Measurements from ENCODE around the gene ELK4.
A peak's percentile ranks its signal among the peaks of the same experiment; 100 is the strongest.

ELK4 gene

DNA sequence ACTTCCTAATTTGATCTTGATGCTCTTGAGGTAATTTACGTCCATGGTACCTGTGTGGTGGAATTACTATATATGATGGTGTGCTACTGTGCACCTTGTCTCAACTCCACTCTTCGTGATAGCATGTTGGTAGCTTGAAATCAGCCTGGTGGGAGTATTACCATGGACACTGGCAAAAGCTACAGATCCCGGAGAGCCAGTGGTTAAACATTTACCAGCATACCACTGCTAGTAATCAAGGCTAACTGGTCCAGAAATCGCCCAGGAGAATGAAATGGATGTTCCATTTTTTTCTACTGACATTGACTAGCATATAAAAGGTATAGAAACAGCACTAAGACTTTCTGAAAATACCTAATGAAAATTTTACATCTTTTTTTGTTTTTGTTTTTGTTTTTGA is 30.6 kb downstream of the ELK4 start:
- no peak for DNase-seq (ENCODE audit: low read depth)
- Histone ChIP-seq H3K9ac (ENCODE audit: low read length) (no peak overlapping the region), H3K9me3 (ENCODE audit: control insufficient read depth, low read length) (no peaks in the 10 kb centered on the region), H3K27me3 (replicated peaks; ENCODE audit: control insufficient read depth, insufficient read depth, low read length) (no peaks in the 10 kb centered on the region), H3K4me1 (ENCODE audit: control insufficient read depth, insufficient read depth, low read length) (peaks cover 16% of the 10 kb centered on the region), H3K36me3 (ENCODE audit: control insufficient read depth, insufficient read depth, low read length, severe bottlenecking) (no peaks in the 10 kb centered on the region), H3K4me3 (ENCODE audit: low read length) (no peak overlapping the region)

DNA sequence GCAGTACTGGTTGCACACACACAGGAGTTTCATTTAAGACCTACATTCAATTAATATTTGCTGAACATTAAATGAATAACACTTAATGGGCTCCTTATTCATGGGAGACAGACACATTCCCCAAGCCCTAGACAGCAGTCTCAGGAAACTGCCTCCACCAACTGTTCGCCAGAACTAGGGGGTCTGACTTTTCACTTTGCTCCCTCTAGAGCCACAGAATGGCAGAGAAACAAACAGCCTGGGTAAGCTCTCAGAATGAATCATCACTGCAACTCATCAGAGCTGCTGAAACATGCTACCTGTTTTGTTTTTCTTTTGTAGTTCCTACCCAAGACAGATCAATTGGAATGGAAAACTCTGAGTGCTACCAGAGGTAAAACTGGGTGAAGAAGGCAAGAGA is 31.7 kb downstream of the ELK4 start:
- peak; percentile 57 for DNase-seq (ENCODE audit: low read depth)
- H3K9me3 ChIP-seq (ENCODE audit: control insufficient read depth, low read length): no peaks in the 10 kb centered on the region

DNA sequence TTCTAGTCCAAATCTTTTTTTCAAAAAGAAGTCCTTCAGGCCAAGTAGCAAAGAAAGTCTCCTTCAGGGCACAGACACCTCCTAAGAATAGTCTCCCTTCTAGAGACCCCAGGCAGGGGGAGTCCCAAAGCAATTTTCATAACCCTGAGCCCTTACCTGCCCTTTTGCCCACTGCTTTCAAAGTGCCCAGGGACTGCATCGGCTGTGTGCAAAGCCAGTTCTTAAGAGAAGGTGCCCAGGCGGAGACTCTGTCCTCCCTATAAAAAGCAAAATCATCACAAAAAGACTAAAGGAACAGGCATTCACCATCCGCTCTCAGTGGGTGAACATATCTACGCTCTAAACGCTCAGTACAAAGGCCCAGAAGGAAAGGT is 32.2 kb downstream of the ELK4 start:
- Histone ChIP-seq H3K4me3 (ENCODE audit: low read length) (no peak overlapping the region), H3K9me3 (ENCODE audit: control insufficient read depth, low read length) (no peaks in the 10 kb centered on the region), H3K36me3 (ENCODE audit: control insufficient read depth, insufficient read depth, low read length, severe bottlenecking) (no peaks in the 10 kb centered on the region), H3K4me1 (ENCODE audit: control insufficient read depth, insufficient read depth, low read length) (peaks cover 16% of the 10 kb centered on the region), H3K27me3 (replicated peaks; ENCODE audit: control insufficient read depth, insufficient read depth, low read length) (no peaks in the 10 kb centered on the region), H3K9ac (ENCODE audit: low read length) (no peak overlapping the region)
- no peak for DNase-seq (ENCODE audit: low read depth)

More for the DNA sequence above, 31.7 kb downstream of the ELK4 start:
- peaks cover 16% of the 10 kb centered on the region for H3K4me1 ChIP-seq (ENCODE audit: control insufficient read depth, insufficient read depth, low read length)
- H3K9ac ChIP-seq (ENCODE audit: low read length): no peak overlapping the region
- H3K36me3 ChIP-seq (ENCODE audit: control insufficient read depth, insufficient read depth, low read length, severe bottlenecking): no peaks in the 10 kb centered on the region
- H3K4me3 ChIP-seq (ENCODE audit: low read length): no peak overlapping the region
- H3K27me3 ChIP-seq (replicated peaks; ENCODE audit: control insufficient read depth, insufficient read depth, low read length): no peaks in the 10 kb centered on the region

DNA sequence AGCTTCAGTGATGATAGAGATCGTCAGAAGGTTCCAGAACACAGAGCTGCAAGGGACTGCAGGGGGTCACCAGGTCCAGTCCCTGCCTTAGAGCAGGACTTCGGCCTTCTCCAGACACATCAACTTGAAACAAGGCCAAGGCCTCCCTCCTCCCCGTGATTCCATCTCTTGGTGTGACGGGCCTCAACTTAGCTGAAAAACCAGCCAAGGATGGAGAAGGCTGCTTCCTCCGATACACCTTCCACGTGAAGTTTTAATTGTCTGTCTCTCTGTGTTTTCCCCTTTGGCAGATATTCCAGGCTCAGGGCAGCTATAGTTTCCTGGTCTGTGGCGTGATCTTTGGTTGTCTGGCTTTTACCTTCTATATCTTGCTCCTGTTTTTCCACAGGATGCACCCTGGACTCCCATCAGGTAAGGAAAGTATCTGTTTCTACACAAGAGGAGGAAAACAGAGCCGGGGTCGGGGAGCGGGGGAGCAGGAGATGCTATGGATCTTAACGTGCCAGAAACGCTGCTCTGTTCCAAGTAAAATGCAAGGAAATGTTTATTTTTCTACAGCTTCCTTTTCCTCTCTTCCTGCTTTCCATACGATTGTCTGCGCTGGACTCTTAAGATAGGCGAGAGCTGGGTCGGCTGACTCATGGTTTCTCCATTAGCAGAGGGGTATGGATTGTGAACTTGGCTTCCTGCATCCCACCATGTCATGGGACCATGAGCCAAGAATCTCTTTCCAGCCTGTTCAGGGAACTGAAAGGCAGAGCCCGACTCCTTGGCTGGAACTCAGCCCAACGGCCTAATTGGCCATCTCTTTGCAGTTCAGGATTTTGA is 32.8 kb downstream of the ELK4 start:
- Histone ChIP-seq H3K4me3 (ENCODE audit: low read length) (peak overlapping the region; percentile 36), H3K27me3 (replicated peaks; ENCODE audit: control insufficient read depth, insufficient read depth, low read length) (no peaks in the 10 kb centered on the region), H3K9me3 (ENCODE audit: control insufficient read depth, low read length) (no peaks in the 10 kb centered on the region), H3K36me3 (ENCODE audit: control insufficient read depth, insufficient read depth, low read length, severe bottlenecking) (no peaks in the 10 kb centered on the region), H3K9ac (ENCODE audit: low read length) (no peak overlapping the region), H3K4me1 (ENCODE audit: control insufficient read depth, insufficient read depth, low read length) (peaks cover 16% of the 10 kb centered on the region)
- DNase-seq (ENCODE audit: low read depth): peak; percentile 87

DNA sequence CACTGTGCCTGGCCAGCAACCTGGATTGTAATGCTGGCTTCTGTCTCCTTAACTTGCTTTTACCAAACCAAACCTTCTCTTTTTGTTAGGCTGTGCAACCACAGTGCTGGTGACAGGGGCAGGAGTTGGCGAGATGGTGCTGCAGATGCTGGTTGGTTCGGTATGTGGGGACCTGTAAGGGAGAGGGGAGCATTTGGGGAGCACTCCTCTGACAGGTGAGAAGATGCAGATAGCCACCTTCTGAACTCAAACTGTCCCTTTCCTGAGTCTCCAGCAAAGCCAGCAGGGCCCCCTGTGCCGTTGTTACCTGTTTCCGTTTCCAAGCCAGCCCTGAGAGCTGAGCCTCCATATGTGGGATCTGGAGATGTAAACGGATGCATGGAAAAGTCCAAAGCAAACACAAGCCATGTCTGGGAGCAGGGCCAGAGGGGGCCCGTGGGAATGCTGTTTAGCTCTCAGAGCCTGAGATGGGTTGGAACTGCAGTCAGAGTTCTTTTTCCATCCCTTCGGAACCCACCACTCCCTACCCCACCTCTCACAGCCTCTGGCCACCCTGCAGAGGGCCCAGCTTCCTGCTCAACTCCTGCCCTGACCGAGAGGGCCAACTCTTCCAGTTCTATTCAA is 34.0 kb downstream of the ELK4 start:
- Histone ChIP-seq H3K4me3 (ENCODE audit: low read length) (no peak overlapping the region), H3K36me3 (ENCODE audit: control insufficient read depth, insufficient read depth, low read length, severe bottlenecking) (no peaks in the 10 kb centered on the region), H3K9me3 (ENCODE audit: control insufficient read depth, low read length) (no peaks in the 10 kb centered on the region), H3K4me1 (ENCODE audit: control insufficient read depth, insufficient read depth, low read length) (peaks cover 16% of the 10 kb centered on the region), H3K27me3 (replicated peaks; ENCODE audit: control insufficient read depth, insufficient read depth, low read length) (no peaks in the 10 kb centered on the region), H3K9ac (ENCODE audit: low read length) (no peak overlapping the region)
- peak; percentile 23 for DNase-seq (ENCODE audit: low read depth)

DNA sequence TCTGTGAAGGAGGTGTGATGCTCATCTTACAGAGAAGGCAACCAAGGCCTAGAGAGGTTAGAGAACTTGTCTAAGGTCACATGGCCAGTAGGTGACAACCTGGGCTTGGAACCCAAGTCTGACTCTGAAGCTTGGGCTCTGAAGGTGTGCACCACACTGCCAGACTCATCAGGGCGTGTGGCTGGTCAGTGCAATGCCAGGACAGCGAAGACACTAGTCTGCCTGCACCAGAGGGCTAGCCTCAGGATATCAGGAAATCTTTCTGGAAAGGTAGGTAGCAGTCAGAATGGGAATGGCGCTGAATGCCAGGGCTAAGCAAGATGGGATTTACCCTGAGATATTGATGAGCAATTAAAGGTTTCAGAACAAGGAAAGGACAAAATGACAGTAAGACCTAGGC is 34.9 kb downstream of the ELK4 start:
- no peak overlapping the region for H3K4me3 ChIP-seq (ENCODE audit: low read length)
- no peaks in the 10 kb centered on the region for H3K36me3 ChIP-seq (ENCODE audit: control insufficient read depth, insufficient read depth, low read length, severe bottlenecking)
- H3K9ac ChIP-seq (ENCODE audit: low read length): no peak overlapping the region
- peaks cover 16% of the 10 kb centered on the region for H3K4me1 ChIP-seq (ENCODE audit: control insufficient read depth, insufficient read depth, low read length)
- H3K9me3 ChIP-seq (ENCODE audit: control insufficient read depth, low read length): no peaks in the 10 kb centered on the region
- no peaks in the 10 kb centered on the region for H3K27me3 ChIP-seq (replicated peaks; ENCODE audit: control insufficient read depth, insufficient read depth, low read length)
- no peak for DNase-seq (ENCODE audit: low read depth)

DNA sequence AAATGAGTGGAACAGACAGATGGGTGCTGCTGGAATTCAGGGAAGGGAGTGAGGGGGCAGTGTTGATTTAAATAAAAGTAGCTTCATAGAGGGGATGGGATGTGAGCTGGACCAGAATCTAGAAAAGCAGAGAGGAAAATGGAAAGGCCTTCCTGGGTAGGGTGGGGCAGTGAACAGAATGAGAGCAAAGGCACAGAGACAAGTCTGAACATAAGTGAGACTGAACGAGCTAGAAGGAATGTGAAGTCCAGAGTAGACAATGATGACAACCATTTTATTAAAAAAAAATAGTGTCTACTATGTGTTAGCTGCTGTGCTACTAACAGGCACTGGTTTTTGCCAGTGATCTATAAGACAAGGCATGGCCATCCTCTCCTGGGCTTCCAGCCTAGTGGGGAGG is 36.0 kb downstream of the ELK4 start:
- DNase-seq (ENCODE audit: low read depth): no peak
- Histone ChIP-seq H3K36me3 (ENCODE audit: control insufficient read depth, insufficient read depth, low read length, severe bottlenecking) (no peaks in the 10 kb centered on the region), H3K4me3 (ENCODE audit: low read length) (no peak overlapping the region), H3K27me3 (replicated peaks; ENCODE audit: control insufficient read depth, insufficient read depth, low read length) (no peaks in the 10 kb centered on the region), H3K4me1 (ENCODE audit: control insufficient read depth, insufficient read depth, low read length) (peaks cover 16% of the 10 kb centered on the region), H3K9ac (ENCODE audit: low read length) (no peak overlapping the region), H3K9me3 (ENCODE audit: control insufficient read depth, low read length) (no peaks in the 10 kb centered on the region)

DNA sequence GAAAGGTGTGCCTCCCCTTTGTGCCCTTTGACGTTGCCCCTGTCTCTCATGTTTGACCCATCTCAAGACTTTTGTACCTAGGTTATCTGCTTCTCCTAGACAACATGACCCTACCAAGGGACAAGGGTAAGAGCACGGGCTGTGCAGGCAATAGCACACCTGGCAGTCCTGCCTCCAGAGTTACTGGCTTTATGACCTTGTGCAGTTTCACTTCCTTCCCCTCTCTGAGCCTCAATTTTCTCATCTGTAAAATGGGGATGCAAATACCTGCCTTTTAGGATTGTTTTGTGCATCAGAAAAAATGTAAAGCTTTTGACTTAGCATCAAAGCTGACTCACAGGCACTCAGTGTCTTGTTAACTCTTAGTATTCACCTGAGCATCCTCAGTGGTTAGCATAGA is 36.4 kb downstream of the ELK4 start:
- H3K4me3 ChIP-seq (ENCODE audit: low read length): no peak overlapping the region
- H3K36me3 ChIP-seq (ENCODE audit: control insufficient read depth, insufficient read depth, low read length, severe bottlenecking): no peaks in the 10 kb centered on the region
- DNase-seq (ENCODE audit: low read depth): no peak
- H3K4me1 ChIP-seq (ENCODE audit: control insufficient read depth, insufficient read depth, low read length): peaks cover 16% of the 10 kb centered on the region
- H3K9me3 ChIP-seq (ENCODE audit: control insufficient read depth, low read length): no peaks in the 10 kb centered on the region
- H3K27me3 ChIP-seq (replicated peaks; ENCODE audit: control insufficient read depth, insufficient read depth, low read length): no peaks in the 10 kb centered on the region
- H3K9ac ChIP-seq (ENCODE audit: low read length): no peak overlapping the region

DNA sequence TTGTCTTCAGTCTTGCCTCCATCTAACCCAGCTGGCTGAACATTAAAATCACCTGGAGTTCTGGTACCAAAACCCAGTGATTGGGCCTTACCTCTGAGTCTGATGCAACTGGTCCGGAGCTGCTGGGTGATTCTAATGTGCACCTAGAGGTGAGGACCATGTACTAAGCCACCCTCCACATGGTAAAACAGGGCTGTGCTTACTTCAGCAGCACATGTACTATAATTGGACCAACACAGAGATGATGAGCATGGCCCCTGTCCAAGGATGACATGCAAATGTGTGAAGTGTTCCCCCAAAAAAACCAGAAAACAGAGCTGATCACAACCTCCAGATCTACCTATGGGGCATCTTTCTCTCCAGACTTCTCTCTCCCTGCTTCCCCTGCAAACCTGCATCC is 37.0 kb downstream of the ELK4 start:
- Histone ChIP-seq H3K9me3 (ENCODE audit: control insufficient read depth, low read length) (no peaks in the 10 kb centered on the region), H3K4me3 (ENCODE audit: low read length) (no peak overlapping the region), H3K4me1 (ENCODE audit: control insufficient read depth, insufficient read depth, low read length) (peaks cover 11% of the 10 kb centered on the region), H3K27me3 (replicated peaks; ENCODE audit: control insufficient read depth, insufficient read depth, low read length) (no peaks in the 10 kb centered on the region), H3K9ac (ENCODE audit: low read length) (no peak overlapping the region), H3K36me3 (ENCODE audit: control insufficient read depth, insufficient read depth, low read length, severe bottlenecking) (no peaks in the 10 kb centered on the region)
- no peak for DNase-seq (ENCODE audit: low read depth)

DNA sequence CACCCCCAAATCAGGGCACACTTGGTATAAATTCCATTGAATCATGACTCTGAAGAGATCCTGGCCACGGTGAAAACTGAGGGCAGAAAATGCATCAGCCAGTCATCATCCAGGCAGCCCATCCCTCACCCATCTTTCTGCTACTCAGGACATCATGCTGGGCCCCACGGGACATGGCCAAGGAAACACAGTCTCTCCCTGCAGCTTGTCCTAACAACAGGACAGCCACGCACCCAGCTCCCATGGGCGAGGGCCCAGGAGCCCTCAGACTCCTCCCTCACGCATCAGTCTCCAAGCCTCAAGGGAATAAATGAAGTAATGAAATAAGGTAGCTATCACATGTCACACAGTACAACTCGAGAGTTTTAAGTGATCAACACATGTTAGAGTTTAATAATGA is 37.8 kb downstream of the ELK4 start:
- Histone ChIP-seq H3K4me3 (ENCODE audit: low read length) (no peak overlapping the region), H3K9me3 (ENCODE audit: control insufficient read depth, low read length) (no peaks in the 10 kb centered on the region), H3K36me3 (ENCODE audit: control insufficient read depth, insufficient read depth, low read length, severe bottlenecking) (no peaks in the 10 kb centered on the region), H3K4me1 (ENCODE audit: control insufficient read depth, insufficient read depth, low read length) (peaks cover 3% of the 10 kb centered on the region), H3K27me3 (replicated peaks; ENCODE audit: control insufficient read depth, insufficient read depth, low read length) (no peaks in the 10 kb centered on the region), H3K9ac (ENCODE audit: low read length) (no peak overlapping the region)
- no peak for DNase-seq (ENCODE audit: low read depth)

DNA sequence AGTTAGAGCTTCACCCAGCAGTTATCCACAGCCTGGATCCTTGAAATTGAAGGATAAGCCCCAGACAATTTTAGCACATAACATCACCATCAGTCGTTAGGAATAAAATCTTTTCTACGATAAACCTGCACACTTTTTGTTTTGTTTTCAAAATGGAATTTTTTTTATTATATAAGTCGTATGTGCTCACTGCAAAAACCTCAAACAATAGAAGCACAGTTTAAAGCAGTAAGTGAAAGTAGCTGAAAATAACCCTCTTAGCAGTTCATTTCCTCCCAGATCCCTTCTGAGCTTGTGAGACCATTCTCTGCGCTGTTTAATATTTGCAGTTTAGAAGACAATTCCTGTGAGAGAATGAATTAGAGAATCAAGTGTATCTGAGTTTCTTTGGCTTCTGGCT is 38.3 kb downstream of the ELK4 start:
- no peak for DNase-seq (ENCODE audit: low read depth)
- H3K4me1 ChIP-seq (ENCODE audit: control insufficient read depth, insufficient read depth, low read length): peaks cover under 1% of the 10 kb centered on the region
- H3K36me3 ChIP-seq (ENCODE audit: control insufficient read depth, insufficient read depth, low read length, severe bottlenecking): no peaks in the 10 kb centered on the region

More for the DNA sequence above, 38.3 kb downstream of the ELK4 start:
- no peaks in the 10 kb centered on the region for H3K27me3 ChIP-seq (replicated peaks; ENCODE audit: control insufficient read depth, insufficient read depth, low read length)
- H3K4me3 ChIP-seq (ENCODE audit: low read length): no peak overlapping the region
- H3K9me3 ChIP-seq (ENCODE audit: control insufficient read depth, low read length): no peaks in the 10 kb centered on the region
- no peak overlapping the region for H3K9ac ChIP-seq (ENCODE audit: low read length)

Measured in adipocyte (in vitro differentiated cells).